ENCODE measurements around the gene CCNH.

GRCh38 chr5:87418506-87418905 lies 5.8 kb upstream of the CCNH start:
- no peak for TF ChIP-seq CTCF (conservative IDR thresholded peaks at IDR 0.05; ENCODE audit: low read depth, low read length)
- TF ChIP-seq EZH2 (IDR thresholded peaks at IDR 0.05; ENCODE audit: low read length, unreplicated experiment): no peak
